Forelimb muscle (tissue), 1 donor: ENCODE results near the gene CISD3. TPM values are rescaled to one million over a fixed set of nuclear protein-coding genes. Genes with fewer than 3 reads are reported as not detected.
A peak's percentile ranks its signal among the peaks of the same experiment; 100 is the strongest.

ENCODE experiments used
- DNase-seq: peaks from one replicate; pipeline ENCODE4 v3.0.0-alpha.2; 2013; ENCODE audit warnings: low read depth
- polyA plus RNA-seq: library from polyadenylated mRNA; unstranded; fragments of 120-200 nt; gene quantifications from one replicate; pipeline ENCODE4 v1.2.1, GENCODE V29; 2013; ENCODE audit not compliant: insufficient read length

CISD3 gene
- polyA plus RNA-seq: 16.9 TPM

- DNase-seq: no peak
Measured at GRCh38 chr17:38729886-38730525, at the start of gene CISD3. Gene CISD3 (plus strand): TSS chr17:38730341. CDS start chr17:38730359, 18 bp downstream.

- no peak for DNase-seq
Measured at GRCh38 chr17:38681096-38681495, 49.0 kb upstream of the CISD3 start.

GRCh38 chr17:38685491-38685890 is 44.6 kb upstream of the CISD3 start:
- DNase-seq: no peak

- no peak for DNase-seq
Measured at GRCh38 chr17:38687286-38687685, 42.9 kb upstream of the CISD3 start.

GRCh38 chr17:38690386-38690785 is 39.8 kb upstream of the CISD3 start:
- no peak for DNase-seq

GRCh38 chr17:38691154-38691553 is 39.0 kb upstream of the CISD3 start:
- DNase-seq: no peak

GRCh38 chr17:38693700-38694329 is 36.3 kb upstream of the CISD3 start:
- peak; percentile 91 for DNase-seq

- no peak for DNase-seq
Measured at GRCh38 chr17:38697061-38697820, 32.9 kb upstream of the CISD3 start.

- DNase-seq: no peak
Measured at GRCh38 chr17:38698760-38699159, 31.4 kb upstream of the CISD3 start.

GRCh38 chr17:38701504-38702165 is 28.5 kb upstream of the CISD3 start:
- no peak for DNase-seq

GRCh38 chr17:38702166-38702915 is 27.8 kb upstream of the CISD3 start:
- DNase-seq: peak; percentile 49

GRCh38 chr17:38702916-38703741 is 27.0 kb upstream of the CISD3 start:
- DNase-seq: no peak

GRCh38 chr17:38703742-38704605 is 26.2 kb upstream of the CISD3 start:
- no peak for DNase-seq

GRCh38 chr17:38704606-38705522 is 25.3 kb upstream of the CISD3 start, which contains the start of gene MLLT6:
Gene MLLT6 (plus strand): TSS chr17:38705273. CDS start chr17:38705633, 360 bp downstream.
- DNase-seq: peak; percentile 59

GRCh38 chr17:38705523-38705802 is 24.7 kb upstream of the CISD3 start:
- DNase-seq: no peak

GRCh38 chr17:38705803-38706504 is 24.2 kb upstream of the CISD3 start:
- no peak for DNase-seq

GRCh38 chr17:38706505-38707216 is 23.5 kb upstream of the CISD3 start:
- no peak for DNase-seq
